Peyer's patch (tissue), 4 donors: ENCODE results near the gene BPIFB1. TPM values are rescaled to one million over a fixed set of nuclear protein-coding genes. Genes with fewer than 3 reads are reported as not detected.

Source experiments
- DNase-seq, 3 donors: peaks; one replicate each; pipeline ENCODE4 v3.0.0-alpha.2; 2017 to 2019
- H3K27ac ChIP-seq, 4 donors: fragments of 200-600 bp; sonication (generic); one replicate each; pipeline ENCODE4 v1.5.1; 2016 to 2019
- H3K27me3 ChIP-seq, 2 donors: fragments of 200-600 bp; sonication (generic); one replicate each; pipeline ENCODE4 v1.5.1; 2019
- H3K36me3 ChIP-seq, 3 donors: fragments of 200-600 bp; sonication (generic); one replicate each; pipeline ENCODE4 v1.5.1; 2016 to 2019
- H3K4me1 ChIP-seq, 4 donors: fragments of 200-600 bp; sonication (generic); one replicate each; pipeline ENCODE4 v1.5.1; 2016 to 2019
- H3K4me3 ChIP-seq, 4 donors: fragments of 200-600 bp; sonication (generic); 1 replicate in 3 of 4; 2 replicates in 1 of 4; pipeline ENCODE4 v1.5.1; 2016 to 2019; ENCODE audit warnings: mild to moderate bottlenecking in 1 of 4
- H3K9me3 ChIP-seq, 4 donors: fragments of 200-600 bp; sonication (generic); one replicate each; pipeline ENCODE4 v1.5.1; 2016 to 2019; ENCODE audit warnings: mild to moderate bottlenecking in 1 of 4
- POLR2A ChIP-seq, 2 donors: fragments of 450-650 bp; IDR thresholded peaks; one replicate each; pipeline ENCODE4 v1.5.1; 2017; ENCODE audit warnings: antibody characterized with exemption in 2 of 2, mild to moderate bottlenecking in 2 of 2, moderate library complexity in 2 of 2
- total RNA-seq, 4 donors: library from RNA; depleted of rRNA; stranded (reverse); fragments of >200 nt; gene quantifications; one replicate each; pipeline ENCODE4 v1.1.0, GENCODE V29; 2016
- TF ChIP-seq, protein P1 (sequence below), 6 experiments: fragments of 450-650 bp in 4 of 6; fragments of 200-600 bp in 2 of 6; sonication (generic) in 1 of 6; IDR thresholded peaks; one replicate each; pipeline ENCODE4 v1.5.1; 2017 to 2019; ENCODE audit warnings: antibody characterized with exemption in 6 of 6, mild to moderate bottlenecking in 3 of 6, moderate library complexity in 1 of 6

BPIFB1 gene
- total RNA-seq, 4 donors from 2014 or later = not detected

DNA sequence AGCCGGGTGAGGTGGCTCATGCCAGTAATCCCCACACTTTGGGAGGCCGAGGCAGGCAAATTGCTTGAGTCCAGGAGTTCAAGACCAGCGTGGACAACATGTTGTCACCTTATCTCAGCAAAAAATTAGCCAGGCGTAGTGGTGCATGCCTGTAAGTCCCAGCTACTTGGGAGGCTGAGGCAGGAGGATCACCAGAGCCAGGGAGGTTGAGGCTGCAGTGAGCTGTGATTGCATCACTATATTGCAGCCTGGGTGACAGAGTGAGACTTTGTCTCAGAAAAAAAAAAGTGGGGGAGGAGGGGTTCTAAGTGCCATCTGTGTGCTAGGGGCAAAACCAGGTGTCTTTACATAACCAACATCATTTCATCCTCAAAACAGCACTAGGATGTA lies 70.0 kb downstream of the BPIFB1 start:
- DNase-seq = peak in 1 of 3 donors; percentile 18
- Histone ChIP-seq H3K27me3 (no peaks in the 10 kb centered on the region), H3K27ac (no peak overlapping the region), H3K4me3 (no peak overlapping the region), H3K9me3 (no peaks in the 10 kb centered on the region), H3K36me3 (peaks cover 0 to 5% (median 0%) of the 10 kb centered on the region in 3 donors), H3K4me1 (no peaks in the 10 kb centered on the region)
- TF ChIP-seq, protein P1, sequence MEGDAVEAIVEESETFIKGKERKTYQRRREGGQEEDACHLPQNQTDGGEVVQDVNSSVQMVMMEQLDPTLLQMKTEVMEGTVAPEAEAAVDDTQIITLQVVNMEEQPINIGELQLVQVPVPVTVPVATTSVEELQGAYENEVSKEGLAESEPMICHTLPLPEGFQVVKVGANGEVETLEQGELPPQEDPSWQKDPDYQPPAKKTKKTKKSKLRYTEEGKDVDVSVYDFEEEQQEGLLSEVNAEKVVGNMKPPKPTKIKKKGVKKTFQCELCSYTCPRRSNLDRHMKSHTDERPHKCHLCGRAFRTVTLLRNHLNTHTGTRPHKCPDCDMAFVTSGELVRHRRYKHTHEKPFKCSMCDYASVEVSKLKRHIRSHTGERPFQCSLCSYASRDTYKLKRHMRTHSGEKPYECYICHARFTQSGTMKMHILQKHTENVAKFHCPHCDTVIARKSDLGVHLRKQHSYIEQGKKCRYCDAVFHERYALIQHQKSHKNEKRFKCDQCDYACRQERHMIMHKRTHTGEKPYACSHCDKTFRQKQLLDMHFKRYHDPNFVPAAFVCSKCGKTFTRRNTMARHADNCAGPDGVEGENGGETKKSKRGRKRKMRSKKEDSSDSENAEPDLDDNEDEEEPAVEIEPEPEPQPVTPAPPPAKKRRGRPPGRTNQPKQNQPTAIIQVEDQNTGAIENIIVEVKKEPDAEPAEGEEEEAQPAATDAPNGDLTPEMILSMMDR (IDR thresholded peaks at IDR 0.05) = no peak
- no peak for TF ChIP-seq POLR2A (IDR thresholded peaks at IDR 0.05)

Other genes starting within 250 kb of the BPIFB1 start
- gene BPIFB3, start 229.3 kb upstream of the BPIFB1 start, total RNA-seq = not detected
- not detected for gene BPIFB4, start 203.6 kb upstream of the BPIFB1 start, total RNA-seq
- gene BPIFA2, start 115.1 kb upstream of the BPIFB1 start, total RNA-seq = not detected
- not detected for gene BPIFA3, start 65.9 kb upstream of the BPIFB1 start, total RNA-seq
- gene BPIFA1, start 47.2 kb upstream of the BPIFB1 start, total RNA-seq = not detected
- 10 to 100 TPM; 23.5 to 47.0 (median 30.9) TPM for gene CDK5RAP1, start 118.3 kb downstream of the BPIFB1 start, total RNA-seq
- 10 to 100 TPM; 12.1 to 15.0 (median 14.4) TPM for gene SNTA1, start 160.5 kb downstream of the BPIFB1 start, total RNA-seq
- gene CBFA2T2, start 206.9 kb downstream of the BPIFB1 start, total RNA-seq = 10 to 100 TPM; 31.2 to 51.3 (median 37.8) TPM